ENCODE measurements around the gene UHRF1. TPM values are rescaled to one million over a fixed set of nuclear protein-coding genes. Genes with fewer than 3 reads are reported as not detected.
A peak's percentile ranks its signal among the peaks of the same experiment; 100 is the strongest.

UHRF1 gene
- total RNA-seq, 1 experiment from 2014 or later = 109 TPM

DNA sequence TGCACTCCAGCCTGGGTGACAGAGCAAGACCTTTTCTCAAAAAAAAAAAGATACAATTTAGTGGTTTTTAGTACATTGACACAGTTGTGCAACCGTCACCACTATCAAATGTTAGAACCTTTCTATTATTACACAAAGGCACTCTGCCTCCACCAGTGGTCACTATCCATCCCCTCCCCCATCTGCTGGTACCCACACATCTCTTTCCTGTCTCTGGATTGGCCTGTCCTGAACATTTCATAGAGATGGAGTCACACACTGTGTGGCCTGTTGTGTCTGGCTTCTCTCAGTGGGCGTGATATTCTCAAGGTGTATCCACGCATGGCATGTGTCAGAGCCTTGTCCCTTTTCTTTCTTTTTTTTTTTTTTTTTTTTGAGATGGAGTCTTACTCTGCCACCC, 70.8 kb downstream of the UHRF1 start (continued):
- TF ChIP-seq, protein P1, sequence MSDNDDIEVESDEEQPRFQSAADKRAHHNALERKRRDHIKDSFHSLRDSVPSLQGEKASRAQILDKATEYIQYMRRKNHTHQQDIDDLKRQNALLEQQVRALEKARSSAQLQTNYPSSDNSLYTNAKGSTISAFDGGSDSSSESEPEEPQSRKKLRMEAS (IDR thresholded peaks at IDR 0.05) = no peak
- no peak for TF ChIP-seq ZFX (IDR thresholded peaks at IDR 0.05)
- no peak for TF ChIP-seq YY1 (IDR thresholded peaks at IDR 0.05; ENCODE audit: extremely low read depth, insufficient replicate concordance, low read depth, low read length)
- TF ChIP-seq POLR2A (IDR thresholded peaks at IDR 0.05; ENCODE audit: borderline replicate concordance, extremely low read depth, insufficient read depth, insufficient read length) = no peak
- TF ChIP-seq POLR2AphosphoS5 (IDR thresholded peaks at IDR 0.05; ENCODE audit: low read depth, low read length) = no peak
- TF ChIP-seq, protein P2, sequence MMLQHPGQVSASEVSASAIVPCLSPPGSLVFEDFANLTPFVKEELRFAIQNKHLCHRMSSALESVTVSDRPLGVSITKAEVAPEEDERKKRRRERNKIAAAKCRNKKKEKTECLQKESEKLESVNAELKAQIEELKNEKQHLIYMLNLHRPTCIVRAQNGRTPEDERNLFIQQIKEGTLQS (IDR thresholded peaks at IDR 0.05) = no peak
- TF ChIP-seq FOSL1 (IDR thresholded peaks at IDR 0.05; ENCODE audit: low read depth) = no peak

DNA sequence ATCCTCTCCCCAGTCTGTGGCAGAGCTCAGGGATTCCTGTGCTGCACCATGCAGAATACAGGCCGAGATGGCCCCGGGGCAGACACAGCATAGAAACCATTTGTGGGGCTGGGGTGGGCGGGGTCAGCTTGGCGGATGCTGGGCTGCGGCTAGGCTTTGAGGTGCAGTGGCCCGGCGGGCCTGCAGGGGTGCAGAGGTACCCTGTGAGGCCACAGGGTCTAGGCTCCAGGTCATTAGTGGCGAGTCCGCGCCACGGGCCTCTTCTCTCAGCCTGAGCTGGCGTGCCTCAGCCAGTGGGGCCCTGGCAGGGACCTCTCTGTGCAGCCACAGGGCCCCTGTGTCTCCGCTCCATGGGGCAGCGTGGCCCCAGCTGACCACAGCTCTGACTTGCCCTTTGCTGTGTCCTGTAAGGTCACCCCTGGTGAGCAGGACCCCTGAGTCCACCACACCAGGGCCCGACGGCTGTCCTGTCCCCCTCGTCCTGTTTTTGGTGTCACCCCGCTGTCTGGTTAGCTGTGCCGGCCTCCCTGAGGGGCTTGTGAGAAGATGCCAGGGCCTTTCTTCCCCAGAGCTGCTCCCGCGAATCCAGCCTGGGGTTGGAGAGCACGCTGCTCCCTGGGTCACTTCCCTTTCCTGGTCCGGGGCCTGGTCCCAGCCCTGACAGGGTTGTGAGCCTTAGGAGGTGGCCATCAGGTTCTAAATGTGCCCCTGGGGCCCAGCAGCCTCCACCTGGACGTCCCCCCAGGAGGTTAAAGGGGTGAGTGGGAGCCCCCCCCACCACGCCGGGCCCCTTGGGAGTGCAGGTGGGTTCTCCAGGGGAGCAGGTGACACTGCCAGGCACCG, 71.8 kb downstream of the UHRF1 start:
- DNase-seq (ENCODE audit: low read depth, low spot score) (no peak), ATAC-seq (0 out of 2 replicates have a peak, but pooled peaks have one; percentile 32)
- Histone ChIP-seq H3K4me3 (replicated peaks in 1 of 2; ENCODE audit: low read depth in 1 of 2, low read length in 2 of 2) (no peak overlapping the region), H3K9me3 (ENCODE audit: control insufficient read depth in 1 of 2, insufficient read depth in 1 of 2, low read depth in 1 of 2, low read length in 2 of 2) (no peaks in the 10 kb centered on the region), H3K27me3 (ENCODE audit: insufficient read depth, low read length) (no peaks in the 10 kb centered on the region), H3K36me3 (ENCODE audit: control insufficient read depth in 1 of 2, insufficient read depth in 2 of 2, low read length in 2 of 2) (0 out of 4 replicates have a peak, but pooled peaks cover 0 to 2% of the 10 kb centered on the region in 2 experiments), H3K4me1 (ENCODE audit: control insufficient read depth in 1 of 2, insufficient read depth in 2 of 2, low read length in 2 of 2) (peaks cover 17 to 29% of the 10 kb centered on the region in 2 experiments), H3K9me2 (ENCODE audit: insufficient read depth) (no peaks in the 10 kb centered on the region), H3K9ac (ENCODE audit: low read length) (no peak overlapping the region), H4K20me1 (ENCODE audit: insufficient read depth) (no peaks in the 10 kb centered on the region), H3K79me2 (ENCODE audit: insufficient read depth, low read length) (peaks cover 33% of the 10 kb centered on the region), H2AFZ (ENCODE audit: low read depth, low read length, poor library complexity, severe bottlenecking) (no peak overlapping the region), H3K27ac (ENCODE audit: low read depth, low read length) (no peak overlapping the region), H3K4me2 (ENCODE audit: low read length) (no peak overlapping the region)
- TF ChIP-seq, protein P3, sequence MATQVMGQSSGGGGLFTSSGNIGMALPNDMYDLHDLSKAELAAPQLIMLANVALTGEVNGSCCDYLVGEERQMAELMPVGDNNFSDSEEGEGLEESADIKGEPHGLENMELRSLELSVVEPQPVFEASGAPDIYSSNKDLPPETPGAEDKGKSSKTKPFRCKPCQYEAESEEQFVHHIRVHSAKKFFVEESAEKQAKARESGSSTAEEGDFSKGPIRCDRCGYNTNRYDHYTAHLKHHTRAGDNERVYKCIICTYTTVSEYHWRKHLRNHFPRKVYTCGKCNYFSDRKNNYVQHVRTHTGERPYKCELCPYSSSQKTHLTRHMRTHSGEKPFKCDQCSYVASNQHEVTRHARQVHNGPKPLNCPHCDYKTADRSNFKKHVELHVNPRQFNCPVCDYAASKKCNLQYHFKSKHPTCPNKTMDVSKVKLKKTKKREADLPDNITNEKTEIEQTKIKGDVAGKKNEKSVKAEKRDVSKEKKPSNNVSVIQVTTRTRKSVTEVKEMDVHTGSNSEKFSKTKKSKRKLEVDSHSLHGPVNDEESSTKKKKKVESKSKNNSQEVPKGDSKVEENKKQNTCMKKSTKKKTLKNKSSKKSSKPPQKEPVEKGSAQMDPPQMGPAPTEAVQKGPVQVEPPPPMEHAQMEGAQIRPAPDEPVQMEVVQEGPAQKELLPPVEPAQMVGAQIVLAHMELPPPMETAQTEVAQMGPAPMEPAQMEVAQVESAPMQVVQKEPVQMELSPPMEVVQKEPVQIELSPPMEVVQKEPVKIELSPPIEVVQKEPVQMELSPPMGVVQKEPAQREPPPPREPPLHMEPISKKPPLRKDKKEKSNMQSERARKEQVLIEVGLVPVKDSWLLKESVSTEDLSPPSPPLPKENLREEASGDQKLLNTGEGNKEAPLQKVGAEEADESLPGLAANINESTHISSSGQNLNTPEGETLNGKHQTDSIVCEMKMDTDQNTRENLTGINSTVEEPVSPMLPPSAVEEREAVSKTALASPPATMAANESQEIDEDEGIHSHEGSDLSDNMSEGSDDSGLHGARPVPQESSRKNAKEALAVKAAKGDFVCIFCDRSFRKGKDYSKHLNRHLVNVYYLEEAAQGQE (IDR thresholded peaks at IDR 0.05; ENCODE audit: low read depth) = no peak
- TF ChIP-seq ZNF274 (IDR thresholded peaks at IDR 0.05; ENCODE audit: low read depth, low read length) = no peak
- no peak for TF ChIP-seq EZH2 (IDR thresholded peaks at IDR 0.05)
- no peak for TF ChIP-seq POLR2AphosphoS5 (IDR thresholded peaks at IDR 0.05; ENCODE audit: low read depth, low read length)
- CTCF ChIA-PET = interaction anchor here (0.7 kb wide), 1 partner anchor 21 kb away, joined by 3 read pairs; no protein-coding TSS in a partner anchor
- no TSS peak for BruUV-seq (replicated peaks)
- RAD21 ChIA-PET (ENCODE audit: low non-redundant PET in 1 of 2, low total read pairs in 2 of 2, uncharacterized antibody in 2 of 2, unreplicated experiment in 2 of 2) = no interaction called here
- intact Hi-C loops (cut with micrococcal nuclease) = no loop called here
- POLR2A ChIA-PET = no interaction called here
